ENCODE results near the gene GABRG1. TPM values are rescaled to one million over a fixed set of nuclear protein-coding genes. Genes with fewer than 3 reads are reported as not detected.

GABRG1 gene
- 1.4 TPM for total RNA-seq

DNA sequence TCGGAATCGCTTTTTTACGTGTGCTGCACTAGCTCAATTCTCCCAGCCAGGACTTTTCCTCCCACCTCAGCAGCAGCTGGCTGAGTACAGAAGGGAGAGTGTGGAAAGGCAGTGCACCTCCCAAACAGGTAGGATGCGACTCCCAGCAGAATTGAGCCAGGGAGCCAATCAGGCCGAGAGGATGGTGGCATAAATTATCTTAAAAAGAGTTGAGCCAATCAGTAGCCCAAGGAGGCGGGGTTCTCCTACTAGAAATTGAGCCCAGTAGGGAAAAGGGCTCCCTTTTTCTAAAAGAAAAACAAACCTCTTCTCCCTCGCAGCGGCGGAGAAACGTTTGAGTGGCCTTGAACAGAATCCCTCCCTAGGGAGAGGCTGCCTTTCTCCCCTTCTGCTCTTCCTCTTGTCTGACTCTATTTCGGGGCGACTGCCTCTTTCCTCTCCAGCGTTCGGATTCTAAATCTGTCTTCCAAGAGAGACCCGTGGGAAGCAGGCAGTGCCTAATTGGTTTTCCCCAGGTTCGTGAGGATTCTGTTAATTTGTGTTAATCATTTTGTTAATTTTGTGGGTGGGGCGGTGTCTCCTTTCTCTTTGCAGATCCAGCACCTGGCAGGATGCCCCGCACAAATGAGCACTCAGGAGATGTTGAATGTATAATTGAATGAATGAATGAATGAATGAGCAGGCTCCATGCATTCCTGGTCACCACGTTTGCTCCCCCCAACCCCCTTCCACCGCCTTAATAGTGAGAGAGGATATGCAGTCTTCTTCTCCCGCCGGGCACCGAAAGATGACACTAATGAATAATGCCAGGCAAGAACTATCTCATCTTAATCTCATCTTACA is at the start of gene GABRG1:
Gene GABRG1, minus strand, starts transcription at position 142 of the 843 bp plus-strand sequence. Its CDS starts 141 bp downstream, at position 1.
- intact Hi-C loops (cut with DNase I): no loop called here
- no peak for ATAC-seq
- no peak for DNase-seq (ENCODE audit: low spot score)

DNA sequence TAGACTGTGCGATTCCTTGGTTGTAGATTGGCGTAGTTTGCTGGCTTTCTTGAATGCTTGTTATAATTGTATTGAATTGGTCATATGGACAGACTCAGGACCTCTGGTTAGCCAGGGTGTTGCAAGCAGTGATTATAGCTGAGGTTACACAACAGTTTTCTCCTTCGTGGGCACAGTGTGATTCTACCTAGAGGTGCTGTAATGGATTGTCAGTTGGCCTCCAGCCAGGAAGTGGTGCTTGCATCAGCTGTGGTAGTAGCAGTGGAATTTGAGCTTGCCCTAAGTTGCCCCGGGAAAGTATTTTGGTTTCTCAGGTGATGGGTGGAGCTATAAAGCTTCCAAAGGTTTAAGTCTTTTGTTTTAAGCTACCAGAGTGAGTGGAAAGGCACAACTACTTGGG is 23.1 kb upstream of the GABRG1 start:
- ATAC-seq (no peak), DNase-seq (ENCODE audit: low spot score) (no peak)

DNA sequence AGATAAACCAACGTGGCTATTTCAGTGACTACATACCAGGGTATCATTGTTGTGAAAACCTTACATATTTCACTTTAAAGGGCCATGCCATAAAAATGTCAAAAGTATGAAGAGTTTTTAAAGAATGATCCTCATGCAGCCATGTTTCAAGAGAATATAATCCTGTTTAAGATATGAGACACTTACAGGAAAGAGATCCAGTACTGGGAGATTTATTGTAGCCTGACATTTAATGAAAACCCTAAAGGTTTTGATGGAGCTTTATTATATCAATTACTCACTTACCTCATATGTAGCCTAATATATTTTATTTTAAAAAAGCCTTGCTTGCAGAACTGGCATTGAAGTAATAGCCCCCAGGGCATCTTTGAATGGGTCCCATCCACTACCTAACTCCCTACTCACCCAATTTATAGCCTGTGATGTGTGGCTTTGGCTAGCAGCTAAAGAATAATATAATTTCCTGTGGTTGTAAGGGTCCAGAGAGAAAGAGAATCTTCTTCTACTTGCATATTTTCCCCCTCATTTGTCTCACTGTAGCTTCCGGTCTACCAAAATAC is 7.7 kb upstream of the GABRG1 start:
- DNase-seq (ENCODE audit: low spot score) (no peak), ATAC-seq (no peak)
- intact Hi-C loops (cut with DNase I): no loop called here

More for the DNA sequence above, 23.1 kb upstream of the GABRG1 start:
- intact Hi-C loops (cut with DNase I): no loop called here

DNA sequence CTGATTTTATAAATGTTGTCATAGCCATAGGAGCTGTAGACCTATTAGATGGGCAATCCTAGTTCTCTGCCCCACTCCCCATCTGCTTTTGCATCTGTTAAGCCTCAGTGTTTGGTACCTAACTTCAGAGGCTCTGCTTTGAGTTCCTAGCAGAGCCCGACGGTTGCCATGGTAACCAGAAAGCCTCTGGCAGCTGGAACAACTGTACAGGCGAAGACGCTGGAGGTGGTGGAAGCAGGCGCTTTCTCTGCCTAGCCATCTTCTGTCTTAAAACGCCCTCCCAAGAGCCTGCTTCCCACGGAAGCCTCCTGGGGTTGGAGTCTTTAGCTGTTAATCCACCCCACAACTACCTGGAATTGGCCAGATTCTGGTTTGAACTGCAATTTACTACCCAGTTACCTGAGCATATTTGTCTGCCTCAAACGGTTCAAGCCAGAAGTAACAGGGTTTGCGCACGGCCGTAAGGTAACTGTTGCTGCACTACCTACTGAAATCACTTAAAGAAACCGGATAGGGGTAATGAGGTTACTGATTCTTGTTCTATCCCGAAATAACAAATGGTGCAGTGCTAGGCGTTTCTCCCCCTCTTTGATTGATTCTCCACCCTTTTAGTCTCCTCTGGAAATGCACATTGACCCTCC is 1.0 kb upstream of the GABRG1 start:
- intact Hi-C loops (cut with DNase I): no loop called here
- no peak for DNase-seq (ENCODE audit: low spot score)
- no peak for ATAC-seq

DNA sequence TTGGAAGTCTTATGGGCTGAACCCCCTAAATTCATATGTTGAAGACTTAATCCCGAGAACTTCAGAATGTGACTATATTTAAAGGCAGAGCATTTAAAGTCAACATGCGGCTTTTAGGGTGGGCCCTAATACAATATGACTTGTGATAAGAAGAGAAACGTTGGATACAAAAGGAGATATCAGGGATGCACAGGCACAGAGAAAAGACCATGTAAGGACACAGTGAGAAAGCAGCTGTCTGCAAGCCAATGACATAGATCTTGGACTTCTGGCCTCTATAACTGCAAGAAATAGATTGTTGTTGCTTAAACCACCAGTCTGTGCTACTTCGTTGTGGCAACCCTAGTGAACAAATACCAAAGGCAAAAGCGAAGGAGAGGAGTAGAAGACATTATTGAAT is 42.2 kb downstream of the GABRG1 start:
- DNase-seq (ENCODE audit: low spot score) (no peak), ATAC-seq (no peak)
- intact Hi-C loops (cut with DNase I): no loop called here

DNA sequence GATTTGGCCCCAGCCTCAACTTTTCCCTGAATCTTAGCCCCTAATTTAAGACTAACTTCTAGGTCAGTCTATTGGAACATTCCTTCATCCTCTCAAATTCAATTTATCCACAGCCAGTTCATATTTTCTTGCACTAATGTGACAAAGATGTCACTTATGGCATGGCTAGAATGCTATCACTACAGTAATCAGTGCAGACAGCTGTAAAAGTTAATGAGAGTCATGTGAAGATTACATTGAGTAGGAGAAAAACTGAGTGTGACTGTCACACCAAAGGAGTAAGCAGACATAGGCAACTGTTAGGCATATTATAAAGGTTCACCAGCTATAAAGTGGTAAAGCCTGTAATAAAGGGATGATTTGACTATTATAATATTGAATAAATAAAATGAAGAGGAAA is 42.6 kb downstream of the GABRG1 start:
- no peak for ATAC-seq
- intact Hi-C loops (cut with DNase I): no loop called here
- DNase-seq (ENCODE audit: low spot score): no peak

DNA sequence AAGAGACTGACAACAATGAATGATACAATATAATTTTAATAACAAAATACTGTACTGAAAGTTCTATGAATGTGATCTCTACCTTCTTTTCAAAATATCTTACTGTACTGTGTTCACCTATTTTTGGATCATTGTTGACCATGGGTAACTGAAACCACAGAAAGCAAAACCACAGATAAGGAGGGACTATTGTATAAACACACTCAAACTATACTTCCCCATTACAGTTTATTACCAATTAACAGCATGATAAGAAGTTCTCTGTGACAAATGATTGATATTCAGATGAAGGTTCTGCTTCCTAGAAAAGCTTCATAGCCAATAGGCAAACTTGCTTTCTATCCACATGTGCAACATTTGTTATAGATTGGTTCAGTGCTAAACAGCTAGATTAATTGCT is 50.1 kb downstream of the GABRG1 start:
- intact Hi-C loops (cut with DNase I): no loop called here
- DNase-seq (ENCODE audit: low spot score) (no peak), ATAC-seq (no peak)

DNA sequence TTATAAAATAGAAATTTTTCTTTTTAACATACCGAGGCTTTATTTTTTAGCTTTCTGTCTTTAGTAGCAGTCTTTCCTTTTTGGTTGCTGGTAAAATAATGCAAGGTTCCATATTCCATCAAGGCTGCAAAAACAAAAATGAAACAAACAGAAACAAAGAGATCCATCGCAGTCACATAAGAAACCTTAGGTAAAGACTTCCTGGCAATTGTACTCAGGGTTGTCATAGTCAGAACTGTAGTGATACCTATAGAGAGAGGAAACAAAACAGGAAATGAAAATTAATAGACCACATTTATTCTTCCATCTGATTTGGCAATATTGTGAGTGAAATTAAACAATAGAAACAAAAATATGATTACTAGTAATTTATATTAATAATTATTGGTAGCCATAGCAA is 72.5 kb downstream of the GABRG1 start:
- intact Hi-C loops (cut with DNase I): no loop called here
- DNase-seq (ENCODE audit: low spot score) (no peak), ATAC-seq (no peak)

DNA sequence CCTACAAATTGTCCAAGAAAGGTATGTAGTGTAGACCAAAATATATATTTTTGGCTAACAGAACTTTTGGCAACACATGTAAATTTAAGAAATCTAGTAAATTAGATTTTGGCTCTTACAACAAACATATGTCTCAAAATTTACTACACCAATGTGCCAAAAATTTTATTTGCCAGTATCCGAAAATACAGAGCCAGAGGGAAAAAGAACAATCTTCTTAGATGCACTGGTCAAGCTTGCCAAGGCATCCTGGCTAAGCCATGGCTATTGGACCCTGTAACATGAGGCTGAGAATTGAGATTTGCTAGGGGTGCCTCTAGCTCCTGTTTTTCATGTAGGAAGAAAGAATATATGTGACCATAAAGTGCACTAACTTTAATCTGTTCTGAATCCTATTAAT is 91.8 kb downstream of the GABRG1 start:
- no peak for DNase-seq (ENCODE audit: low spot score)
- intact Hi-C loops (cut with DNase I): no loop called here

DNA sequence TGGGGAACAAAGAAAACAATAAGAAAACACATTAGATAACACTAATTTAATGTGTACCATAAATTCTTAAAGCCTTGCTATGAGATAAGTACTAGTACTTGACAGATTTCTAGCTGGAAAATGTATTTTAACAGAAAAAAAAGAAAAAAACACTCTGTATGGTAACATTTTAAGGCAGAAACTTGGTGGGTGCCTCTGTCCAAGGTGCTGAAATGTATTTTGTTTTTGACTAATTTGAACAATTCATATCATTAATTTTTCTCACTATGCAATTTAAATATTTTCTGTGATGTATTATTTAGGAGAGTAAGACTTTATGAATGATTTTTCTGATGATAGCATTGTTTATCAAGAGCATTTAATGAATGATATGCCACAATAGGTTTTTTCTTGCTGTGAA is 107.5 kb downstream of the GABRG1 start:
- intact Hi-C loops (cut with DNase I): no loop called here
- ATAC-seq: no peak
- no peak for DNase-seq (ENCODE audit: low spot score)

More for the DNA sequence above, 91.8 kb downstream of the GABRG1 start:
- ATAC-seq: no peak

DNA sequence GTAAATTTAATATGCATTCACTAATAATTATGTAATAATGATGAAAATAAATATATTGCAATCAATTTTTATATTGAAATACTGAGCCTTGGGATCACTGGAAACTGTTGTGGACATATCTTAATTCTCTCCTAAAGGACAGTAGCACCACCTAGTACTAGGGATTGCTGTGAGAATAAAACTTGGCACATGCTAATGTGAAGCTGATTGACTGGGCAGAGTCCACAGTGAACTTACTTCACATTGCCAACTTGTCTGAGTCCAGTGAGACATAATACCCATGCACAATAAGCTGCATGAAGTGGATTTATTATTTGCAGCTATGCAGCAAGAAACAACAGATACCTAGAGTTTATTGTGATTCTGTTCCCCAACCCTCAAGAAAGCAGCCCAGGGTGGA is 131.1 kb downstream of the GABRG1 start:
- ATAC-seq: no peak
- DNase-seq (ENCODE audit: low spot score): no peak

DNA sequence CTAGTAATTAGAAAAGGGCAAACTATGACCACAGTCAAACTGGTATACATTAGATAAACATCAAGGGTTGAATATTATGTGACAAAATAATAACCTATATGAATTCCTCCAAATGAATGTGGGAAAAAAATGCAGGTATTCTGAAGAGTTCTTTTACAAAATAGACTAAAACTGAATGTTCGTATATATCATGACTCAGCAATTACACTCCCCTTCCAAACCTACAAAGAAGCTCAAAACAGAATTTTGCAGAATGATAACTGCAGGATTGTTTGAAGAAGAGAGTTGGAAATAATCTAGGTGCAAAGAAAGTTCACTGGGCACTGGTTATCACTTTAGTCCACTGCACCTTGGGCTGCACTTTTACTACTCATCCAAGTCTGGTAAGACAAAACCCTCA is 134.1 kb downstream of the GABRG1 start:
- no peak for ATAC-seq
- intact Hi-C loops (cut with DNase I): no loop called here
- no peak for DNase-seq (ENCODE audit: low spot score)

More for the DNA sequence above, 131.1 kb downstream of the GABRG1 start:
- intact Hi-C loops (cut with DNase I): no loop called here

DNA sequence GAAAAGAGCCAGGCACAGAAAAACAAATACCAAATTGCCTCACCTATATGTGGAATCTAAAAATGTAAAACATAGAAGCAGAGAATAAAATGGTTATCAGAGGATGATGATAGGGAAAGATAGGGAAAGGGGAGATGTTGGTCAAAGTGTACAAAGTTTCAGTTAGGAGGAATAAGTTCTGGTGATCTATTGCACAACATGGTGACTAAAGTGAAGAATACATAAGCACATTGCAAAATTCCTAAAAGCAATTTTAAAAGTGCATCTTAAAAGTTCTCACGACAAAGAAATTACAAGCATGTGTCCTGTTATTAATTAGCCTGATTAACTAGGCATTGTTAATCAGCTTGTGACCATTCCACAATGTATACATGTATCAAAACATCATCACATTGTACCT is 136.0 kb downstream of the GABRG1 start:
- ATAC-seq (no peak), DNase-seq (ENCODE audit: low spot score) (no peak)
- intact Hi-C loops (cut with DNase I): no loop called here

All from sciatic nerve (tissue), 2 donors.